GM10248 (cell line): ENCODE results near the gene NDOR1.

ENCODE experiments used
- CTCF ChIA-PET: fragments of 300-600 bp; sonication (Branson Sonifier 250); formaldehyde crosslinking; extraction: SDS; loops from one replicate; lab custom pipeline; 2021; ENCODE audit warnings: antibody characterized with exemption; lab: Yijun Ruan, JAX
- POLR2A ChIA-PET: fragments of 350-650 bp; sonication (Branson Sonifier 250); formaldehyde crosslinking; extraction: SDS; loops from one replicate; lab custom pipeline; 2020; ENCODE audit warnings: antibody characterized with exemption; lab: Yijun Ruan, JAX
- DNase-seq: peaks from one replicate; pipeline ENCODE4 v3.0.0; 2012; ENCODE audit errors: extremely low spot score
- TF ChIP-seq, protein P1 (sequence below): IDR thresholded peaks from 2 replicates; pipeline ENCODE4 v1.5.1; 2012; ENCODE audit warnings: mild to moderate bottlenecking, low read depth; ENCODE audit errors: extremely low read depth, missing control alignments, control extremely low read depth

Gene NDOR1

DNA sequence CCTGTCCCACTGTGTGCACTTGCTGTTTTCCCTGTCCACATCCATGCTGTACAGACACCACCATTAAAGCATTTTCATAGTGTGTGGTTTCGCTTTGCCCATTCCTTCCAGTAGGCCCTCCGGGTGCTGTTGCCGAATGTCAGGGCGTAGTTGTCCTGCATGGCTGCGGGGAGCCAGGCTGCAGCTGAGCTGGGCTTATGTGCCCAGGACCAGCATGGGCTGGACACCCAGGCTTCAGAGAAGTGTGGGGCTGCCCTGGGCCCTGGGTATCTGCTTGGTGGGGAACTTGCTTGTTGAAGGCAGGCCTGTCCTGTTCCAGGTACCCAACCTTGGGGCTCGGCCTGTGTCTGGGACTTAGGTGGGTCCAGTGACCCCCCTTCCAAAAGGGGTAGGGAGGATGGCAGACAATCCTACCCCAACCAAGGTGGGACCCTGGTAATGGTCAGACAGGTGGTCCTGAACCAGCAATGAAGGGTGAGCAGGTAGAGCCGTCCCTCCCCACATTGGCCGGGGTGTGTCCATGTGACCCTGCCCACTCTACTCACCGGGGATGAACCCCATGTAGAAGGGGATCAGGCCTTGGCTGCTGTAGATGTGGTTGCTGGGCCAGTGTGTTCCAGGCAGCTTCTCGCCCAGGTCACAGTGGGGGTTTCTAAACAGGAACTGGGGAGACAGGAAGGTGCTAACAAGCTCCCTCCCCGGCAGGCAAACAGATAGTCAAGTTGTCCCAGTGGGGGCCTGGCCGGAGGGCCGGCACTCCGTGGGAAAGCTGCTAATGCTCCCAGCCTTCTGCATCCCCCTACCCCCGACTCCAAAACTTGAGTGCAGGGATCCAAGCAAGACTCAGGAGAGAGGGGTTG, 38.4 kb downstream of the NDOR1 start:
- TF ChIP-seq, protein P1, sequence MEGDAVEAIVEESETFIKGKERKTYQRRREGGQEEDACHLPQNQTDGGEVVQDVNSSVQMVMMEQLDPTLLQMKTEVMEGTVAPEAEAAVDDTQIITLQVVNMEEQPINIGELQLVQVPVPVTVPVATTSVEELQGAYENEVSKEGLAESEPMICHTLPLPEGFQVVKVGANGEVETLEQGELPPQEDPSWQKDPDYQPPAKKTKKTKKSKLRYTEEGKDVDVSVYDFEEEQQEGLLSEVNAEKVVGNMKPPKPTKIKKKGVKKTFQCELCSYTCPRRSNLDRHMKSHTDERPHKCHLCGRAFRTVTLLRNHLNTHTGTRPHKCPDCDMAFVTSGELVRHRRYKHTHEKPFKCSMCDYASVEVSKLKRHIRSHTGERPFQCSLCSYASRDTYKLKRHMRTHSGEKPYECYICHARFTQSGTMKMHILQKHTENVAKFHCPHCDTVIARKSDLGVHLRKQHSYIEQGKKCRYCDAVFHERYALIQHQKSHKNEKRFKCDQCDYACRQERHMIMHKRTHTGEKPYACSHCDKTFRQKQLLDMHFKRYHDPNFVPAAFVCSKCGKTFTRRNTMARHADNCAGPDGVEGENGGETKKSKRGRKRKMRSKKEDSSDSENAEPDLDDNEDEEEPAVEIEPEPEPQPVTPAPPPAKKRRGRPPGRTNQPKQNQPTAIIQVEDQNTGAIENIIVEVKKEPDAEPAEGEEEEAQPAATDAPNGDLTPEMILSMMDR: no peak
- ChIA-PET CTCF (interaction anchor here (0.6 to 2.5 kb wide), 4 partner anchors 9 to 148 kb away, joined by 3 to 10 read pairs (median 4); partner anchors contain the start of gene NELFB), POLR2A (interaction anchor here (1.0 to 6.8 kb wide), 5 partner anchors 10 to 157 kb away, joined by 3 to 124 read pairs (median 4); partner anchors contain the start of genes MAN1B1, NELFB and STPG3)
- no peak for DNase-seq

DNA sequence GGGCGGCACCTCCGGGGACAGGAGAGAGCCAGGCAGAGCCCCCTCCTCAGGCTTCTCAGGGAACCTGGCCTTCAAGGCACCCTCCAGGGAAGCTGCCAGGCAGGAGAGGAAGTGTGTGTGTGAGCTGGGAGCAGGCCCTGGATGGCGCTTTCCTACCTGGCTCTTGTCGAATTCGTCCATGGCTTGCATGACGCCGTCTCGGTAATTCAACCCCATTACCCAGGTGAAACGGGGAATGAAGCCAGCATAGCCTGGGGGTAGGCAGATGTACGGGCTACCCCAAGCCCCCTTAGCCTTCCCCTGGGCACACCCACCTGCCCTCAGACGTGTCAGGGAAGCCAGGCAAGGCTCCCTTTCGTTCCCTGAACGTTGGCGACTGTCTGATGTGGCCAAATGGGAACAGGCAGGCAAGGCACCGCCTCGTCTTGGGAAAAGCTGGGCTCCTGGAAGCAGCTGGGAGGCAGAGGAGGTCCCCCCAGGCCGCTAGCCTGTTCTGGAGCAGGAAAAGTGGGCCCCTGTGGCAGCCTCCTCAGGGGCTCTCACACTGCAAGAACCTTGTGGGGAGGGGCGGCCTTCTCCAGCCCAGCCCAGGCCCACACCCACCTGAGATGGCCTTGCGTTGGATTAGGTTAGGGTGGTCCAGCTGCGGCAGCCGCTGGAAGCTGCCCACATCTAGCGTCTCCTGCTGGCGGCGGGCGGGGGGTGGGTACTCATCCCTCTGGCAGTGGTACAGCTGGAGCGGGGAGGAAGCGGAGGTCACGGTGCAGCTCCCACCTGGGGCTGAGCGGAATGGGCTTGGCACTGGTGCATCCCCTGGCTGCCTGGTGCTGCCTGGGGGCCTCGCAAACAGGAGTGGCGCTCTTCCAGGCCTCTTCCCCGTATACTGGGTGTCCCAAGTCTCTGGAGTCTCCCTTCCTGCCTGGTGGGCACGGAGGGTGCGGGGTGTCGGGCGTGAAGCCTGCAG, 39.3 kb downstream of the NDOR1 start:
- POLR2A ChIA-PET: interaction anchor here (0.5 to 6.8 kb wide), 6 partner anchors 9 to 329 kb away, joined by 3 to 124 read pairs (median 4); partner anchors contain the start of genes NELFB and STPG3
- TF ChIP-seq, protein P1: no peak
- DNase-seq: no peak
- CTCF ChIA-PET: interaction anchor here (1.1 to 1.9 kb wide), 4 partner anchors 8 to 149 kb away, joined by 3 to 10 read pairs (median 4); no protein-coding TSS in a partner anchor

DNA sequence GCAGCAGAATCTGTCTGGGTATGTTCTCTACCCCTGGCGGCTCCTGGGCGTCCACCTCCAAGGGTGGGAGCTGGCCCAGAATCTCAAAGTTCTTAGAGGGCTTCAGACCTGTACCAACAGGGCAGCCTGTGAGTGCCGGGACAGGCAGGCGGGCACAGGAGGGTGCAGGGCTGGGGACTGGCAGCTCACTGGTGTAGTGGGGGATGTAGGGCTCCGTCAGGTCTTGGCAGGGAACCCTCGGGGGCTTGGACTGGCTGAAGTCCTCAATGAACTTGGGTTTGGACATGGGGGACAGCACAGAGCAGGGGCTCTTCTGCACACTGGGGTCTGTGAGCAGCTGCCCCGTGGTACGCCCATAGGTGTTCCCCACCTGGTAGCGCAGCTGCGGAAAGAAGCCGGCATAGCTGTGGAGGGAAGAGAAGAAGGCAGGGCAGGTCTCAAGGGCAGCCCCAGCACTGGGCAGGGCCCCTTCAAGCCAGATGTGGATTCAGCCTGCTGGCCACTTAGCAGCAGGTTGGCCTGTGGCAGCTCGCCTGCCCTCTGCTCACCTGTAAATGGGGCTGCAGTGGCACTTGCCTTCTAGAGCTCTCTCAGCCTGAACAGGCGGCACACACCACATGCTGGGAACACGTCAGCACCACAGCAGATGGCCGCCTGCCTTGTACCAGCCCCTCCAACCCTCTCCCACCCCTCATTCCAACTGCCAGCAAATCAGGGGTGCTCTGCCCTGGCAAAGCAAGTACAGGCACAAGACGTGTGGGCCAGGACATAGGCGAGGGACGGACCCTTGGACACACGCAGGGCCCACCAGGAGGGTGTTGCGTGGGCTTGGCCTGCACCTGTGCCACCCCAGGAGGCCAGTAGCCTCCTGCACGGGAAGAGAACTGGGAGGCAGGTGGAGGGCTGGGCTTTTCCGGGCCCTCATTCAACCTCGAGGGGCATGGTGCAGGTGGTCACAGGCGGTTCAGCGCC, 40.2 kb downstream of the NDOR1 start:
- TF ChIP-seq, protein P1: no peak
- DNase-seq: no peak
- POLR2A ChIA-PET: interaction anchor here (0.7 to 6.8 kb wide), 4 partner anchors 8 to 311 kb away, joined by 3 to 124 read pairs (median 4); partner anchors contain the start of genes NELFB and STPG3
- CTCF ChIA-PET: interaction anchor here (1.1 to 1.9 kb wide), 3 partner anchors 9 to 57 kb away, joined by 3 to 10 read pairs (median 5); partner anchors contain the start of genes ANAPC2 and SSNA1

DNA sequence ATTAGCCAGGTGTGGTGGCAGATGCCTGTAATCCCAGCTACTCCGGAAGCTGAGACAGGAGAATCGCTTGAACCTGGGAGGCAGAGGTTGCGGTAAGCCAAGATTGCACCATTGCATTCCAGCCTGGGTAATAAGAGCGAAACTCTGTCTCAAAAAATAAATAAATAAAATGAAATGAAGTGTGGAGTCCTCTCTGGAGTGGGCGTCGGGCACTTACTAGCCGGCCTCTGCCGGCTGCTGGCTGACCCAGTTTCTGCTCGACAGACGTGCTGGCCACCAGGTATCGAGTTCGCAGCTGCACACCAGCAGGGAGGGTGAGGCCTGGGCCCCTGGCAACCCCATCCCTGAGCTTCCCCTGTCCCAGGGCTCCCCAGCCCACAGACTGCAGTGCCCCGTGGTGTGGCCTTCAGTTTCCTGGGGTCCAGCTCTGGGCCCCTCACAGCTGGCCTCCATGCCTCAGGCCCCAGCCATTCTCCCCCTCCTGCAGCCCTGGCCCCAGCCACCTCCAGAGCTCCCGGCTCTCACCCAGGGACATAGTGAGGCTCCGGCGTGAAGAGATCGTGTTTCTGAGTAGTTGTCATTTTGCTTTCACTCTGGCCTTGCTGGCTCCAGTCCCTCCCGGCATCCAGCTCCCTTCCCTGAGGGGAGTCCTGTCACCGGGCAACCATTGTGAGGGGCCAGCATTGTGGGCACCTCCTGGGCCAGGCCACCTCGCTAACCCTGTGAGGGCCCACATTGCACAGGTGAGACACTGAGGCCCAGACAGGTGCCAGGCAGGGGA, 41.8 kb downstream of the NDOR1 start:
- DNase-seq: no peak
- ChIA-PET CTCF (interaction anchor here (1.1 to 3.8 kb wide), 4 partner anchors 9 to 59 kb away, joined by 3 to 17 read pairs (median 6); partner anchors contain the start of genes ANAPC2 and SSNA1), POLR2A (interaction anchor here (1.5 to 1.6 kb wide), 2 partner anchors 55 to 161 kb away, joined by 3 to 7 read pairs; partner anchors contain the start of genes MAN1B1 and NRARP)
- TF ChIP-seq, protein P1: no peak

DNA sequence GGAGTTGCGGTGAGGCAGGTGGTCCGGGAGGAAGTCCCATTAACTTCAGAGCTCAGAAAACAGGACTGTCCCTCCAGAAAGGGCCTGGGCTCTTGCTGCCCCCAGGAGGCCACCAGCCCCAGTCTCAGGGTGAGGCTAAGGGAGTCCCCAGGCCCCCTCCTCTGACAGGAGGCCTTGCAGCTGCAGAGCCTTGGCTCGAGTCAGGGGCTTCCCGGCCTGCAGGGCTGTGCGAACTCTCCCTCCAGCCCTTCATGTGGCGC, 42.3 kb downstream of the NDOR1 start:
- CTCF ChIA-PET: interaction anchor here (1.9 to 3.8 kb wide), 2 partner anchors 11 to 14 kb away, joined by 6 to 17 read pairs; no protein-coding TSS in a partner anchor
- TF ChIP-seq, protein P1: no peak
- no peak for DNase-seq
- POLR2A ChIA-PET: interaction anchor here (1.5 to 1.6 kb wide), 2 partner anchors 55 to 161 kb away, joined by 3 to 7 read pairs; partner anchors contain the start of genes MAN1B1 and NRARP
